Activated effector memory CD4-positive, alpha-beta T cell treated with anti-CD3 and anti-CD28 coated beads, Interleukin-2, amount 50 U/mL, for 16 hours (primary cell): ENCODE results near the gene TOGARAM2.

Source experiments
- DNase-seq: peaks from one replicate; pipeline ENCODE4 v3.0.0-alpha.2; 2020

TOGARAM2 gene

GRCh38 chr2:29023188-29023587, 42.1 kb downstream of the TOGARAM2 start:
- DNase-seq = no peak

- DNase-seq = no peak
These were observed 43.9 kb downstream of the TOGARAM2 start for GRCh38 chr2:29024882-29025430.

GRCh38 chr2:29025711-29026110, 44.6 kb downstream of the TOGARAM2 start:
- DNase-seq = no peak

- DNase-seq = no peak
These were observed 49.9 kb downstream of the TOGARAM2 start for GRCh38 chr2:29031046-29031445.

- DNase-seq = no peak
These were observed 51.1 kb downstream of the TOGARAM2 start for GRCh38 chr2:29032189-29032588.

GRCh38 chr2:29033172-29033571, 52.1 kb downstream of the TOGARAM2 start:
- DNase-seq = no peak

GRCh38 chr2:29033656-29034055, 52.6 kb downstream of the TOGARAM2 start:
- no peak for DNase-seq

- no peak for DNase-seq
These were observed 54.1 kb downstream of the TOGARAM2 start for GRCh38 chr2:29035016-29035745.

GRCh38 chr2:29039718-29040480, 58.8 kb downstream of the TOGARAM2 start:
- DNase-seq = no peak

GRCh38 chr2:29040552-29040951, 59.5 kb downstream of the TOGARAM2 start:
- DNase-seq = no peak

GRCh38 chr2:29041161-29041660, 60.1 kb downstream of the TOGARAM2 start:
- no peak for DNase-seq

- no peak for DNase-seq
These were observed 61.5 kb downstream of the TOGARAM2 start for GRCh38 chr2:29042561-29043075.

- no peak for DNase-seq
These were observed 63.4 kb downstream of the TOGARAM2 start for GRCh38 chr2:29044459-29044858.

- DNase-seq = no peak
These were observed 65.2 kb downstream of the TOGARAM2 start for GRCh38 chr2:29046321-29046720.

GRCh38 chr2:29047083-29047845, 66.2 kb downstream of the TOGARAM2 start:
- DNase-seq = no peak

GRCh38 chr2:29050591-29050990, 69.5 kb downstream of the TOGARAM2 start:
- DNase-seq = no peak

- DNase-seq = no peak
These were observed 70.6 kb downstream of the TOGARAM2 start for GRCh38 chr2:29051730-29052129.

GRCh38 chr2:29052807-29053206, 71.7 kb downstream of the TOGARAM2 start:
- no peak for DNase-seq

GRCh38 chr2:29053223-29053622, 72.1 kb downstream of the TOGARAM2 start:
- DNase-seq = no peak

- DNase-seq = no peak
These were observed 72.7 kb downstream of the TOGARAM2 start for GRCh38 chr2:29053670-29054400.

GRCh38 chr2:29054430-29054829, 73.3 kb downstream of the TOGARAM2 start:
- DNase-seq = no peak

- no peak for DNase-seq
These were observed 74.5 kb downstream of the TOGARAM2 start for GRCh38 chr2:29055601-29056000.
